Measurements from ENCODE around the gene HPN.

The HPN gene

DNA sequence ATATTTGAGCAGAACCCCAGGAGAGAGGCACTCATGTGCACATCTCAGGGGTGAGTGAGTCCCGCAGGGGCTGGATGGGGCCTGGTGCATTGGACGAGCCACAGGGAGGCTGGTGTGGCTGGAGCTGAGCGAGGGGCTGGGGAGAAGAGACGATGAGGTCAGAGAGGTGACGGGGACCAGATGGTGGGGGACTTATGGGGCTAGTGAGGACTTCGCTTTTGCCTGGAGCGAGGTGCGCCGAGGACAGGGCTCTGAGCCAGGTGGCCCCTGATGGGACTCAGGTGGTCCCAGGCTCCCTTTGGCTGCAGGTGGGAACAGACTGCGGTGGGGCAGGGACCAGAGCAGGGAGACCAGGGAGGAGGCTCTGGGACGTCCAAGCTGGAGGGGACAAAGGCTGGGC is 67.2 kb downstream of the HPN start:
- DNase-seq = no peak

DNA sequence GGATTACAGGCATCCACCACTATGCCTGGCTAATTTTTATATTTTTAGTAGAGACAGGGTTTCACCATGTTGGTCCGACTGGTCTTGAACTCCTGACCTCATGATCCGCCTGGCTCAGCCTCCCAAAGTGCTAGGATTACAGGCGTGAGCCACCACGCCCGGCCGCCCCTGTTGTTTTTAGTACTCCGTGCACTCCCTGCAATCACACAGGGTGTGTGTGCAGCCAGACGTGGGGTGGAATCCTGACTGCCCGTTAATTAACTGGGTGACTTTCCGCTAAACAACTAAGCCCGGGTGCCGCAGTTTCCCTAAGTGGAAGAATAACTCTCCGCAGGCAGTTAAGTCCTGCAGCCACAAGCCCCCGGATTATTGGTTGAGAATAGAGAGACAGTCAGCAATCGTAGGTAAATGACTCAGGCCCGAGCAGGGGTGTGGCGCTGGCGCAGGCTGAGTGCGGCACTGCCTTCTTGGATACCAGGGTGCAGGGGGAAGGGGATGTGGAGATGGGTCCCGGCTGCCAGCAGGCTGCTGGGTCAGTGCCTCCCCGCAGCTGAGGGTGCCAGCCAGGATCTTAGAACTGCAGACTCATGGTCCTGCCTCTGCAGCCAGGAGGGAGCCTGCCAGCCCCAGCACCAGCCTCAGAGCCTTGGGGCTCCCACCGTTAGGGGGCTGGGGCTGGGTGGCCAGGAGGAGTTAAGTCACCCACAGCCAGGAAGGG is 68.0 kb downstream of the HPN start:
- DNase-seq = no peak

DNA sequence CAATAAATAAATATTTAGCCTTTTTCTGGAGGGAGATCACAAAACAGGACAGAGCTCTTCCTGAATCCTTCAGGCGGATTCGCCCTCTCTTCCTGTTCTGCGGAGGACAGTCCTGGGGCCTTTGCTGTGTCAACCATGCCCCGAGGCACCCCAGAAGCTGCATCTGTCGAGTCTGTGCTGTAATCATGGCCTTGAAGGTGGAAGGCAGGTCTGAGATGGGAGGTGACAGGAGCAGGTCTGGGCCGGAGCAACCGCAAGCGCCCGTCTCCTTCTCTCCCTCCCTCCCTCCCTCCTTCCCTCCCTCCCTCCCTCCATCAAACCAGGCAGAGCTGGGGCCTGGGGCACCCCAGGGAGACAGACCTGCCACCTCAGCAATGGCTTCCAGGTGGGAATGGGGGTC is 69.5 kb downstream of the HPN start:
- DNase-seq = no peak

GRCh38 chr19:35112995-35113688 is 71.6 kb downstream of the HPN start:
- no peak for DNase-seq

DNA sequence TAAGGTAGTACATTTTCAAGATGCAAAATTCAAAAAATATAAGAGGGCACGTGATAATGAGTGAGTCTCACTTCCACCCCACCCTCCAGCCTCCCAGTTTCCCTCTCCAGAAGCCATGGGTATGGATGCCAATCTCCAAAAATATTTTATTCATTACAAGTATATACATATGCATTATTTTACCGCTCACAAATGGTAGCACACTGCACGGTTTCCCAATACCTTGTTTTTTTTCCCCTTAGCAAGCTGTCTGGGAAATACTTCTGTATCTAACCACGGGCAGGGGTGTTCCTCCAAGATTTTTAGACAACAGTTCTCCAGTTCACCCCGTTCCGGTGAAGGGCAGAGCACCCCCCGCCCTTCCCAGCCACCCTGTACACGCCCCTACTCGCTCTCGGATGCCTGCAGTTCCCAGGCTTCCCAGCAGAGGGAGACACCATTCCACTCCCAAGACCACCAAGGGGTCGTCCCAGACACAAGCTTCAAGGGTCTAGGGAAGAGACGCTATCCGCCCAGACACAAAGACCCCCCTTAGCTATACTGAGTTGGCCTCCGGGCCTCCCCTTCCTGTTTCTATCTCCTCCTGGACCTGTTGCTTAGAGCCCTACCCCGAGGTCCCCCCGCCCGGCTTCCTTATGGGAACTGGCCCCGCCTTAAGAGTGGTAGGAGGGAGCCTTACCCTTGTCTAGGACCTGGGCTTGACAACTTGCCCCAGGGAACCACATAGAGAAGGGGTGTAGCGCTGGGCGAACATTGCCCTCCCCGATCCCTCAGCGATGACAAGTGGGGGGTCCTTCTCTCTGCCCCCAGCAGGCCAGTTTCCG is 73.0 kb downstream of the HPN start:
- DNase-seq = no peak

- DNase-seq = no peak
These were observed 73.8 kb downstream of the HPN start, which contains the start of gene FXYD3 for GRCh38 chr19:35115177-35115951. Gene FXYD3, plus strand, starts transcription at chr19:35115823. Its CDS starts 3,554 bp downstream, at chr19:35119377.
